ENCODE results near the gene VWCE. TPM values are rescaled to one million over a fixed set of nuclear protein-coding genes. Genes with fewer than 3 reads are reported as not detected.

VWCE gene
- total RNA-seq, 1 experiment from 2014 or later: not detected

DNA sequence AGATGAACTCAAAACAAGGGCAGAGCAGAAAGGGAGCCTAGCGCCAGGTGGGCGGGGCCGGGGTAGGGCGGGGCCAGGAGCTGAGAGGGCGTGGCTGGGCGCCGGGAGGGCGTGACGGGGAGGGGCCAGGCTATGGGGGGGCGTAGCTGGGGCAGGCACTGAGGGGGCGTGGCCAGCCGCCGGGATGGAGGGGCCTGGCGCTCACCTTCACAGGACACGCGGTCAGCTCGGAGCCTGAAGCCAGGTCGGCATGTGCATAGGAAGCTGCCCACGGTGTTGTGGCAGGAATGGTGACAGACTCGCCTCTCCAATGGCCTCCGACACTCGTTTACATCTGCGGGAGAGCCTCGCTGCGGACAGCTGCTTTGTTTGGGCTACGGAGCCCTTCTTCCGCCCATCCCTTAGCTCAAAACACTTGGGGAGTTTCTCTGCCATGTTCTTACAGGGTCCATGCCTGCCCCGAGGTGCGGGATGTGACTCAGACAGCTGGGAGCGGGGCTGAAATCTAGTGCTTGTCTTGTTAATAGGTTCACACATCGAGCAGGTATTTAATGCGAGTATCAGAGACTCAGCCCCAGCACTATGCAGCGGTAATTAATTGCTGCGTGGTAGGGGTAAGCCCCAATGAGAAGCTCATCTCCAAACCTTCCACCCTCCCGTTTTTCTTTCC, 13.4 kb downstream of the VWCE start:
- peak; percentile 54 for DNase-seq (ENCODE audit: low read depth)

DNA sequence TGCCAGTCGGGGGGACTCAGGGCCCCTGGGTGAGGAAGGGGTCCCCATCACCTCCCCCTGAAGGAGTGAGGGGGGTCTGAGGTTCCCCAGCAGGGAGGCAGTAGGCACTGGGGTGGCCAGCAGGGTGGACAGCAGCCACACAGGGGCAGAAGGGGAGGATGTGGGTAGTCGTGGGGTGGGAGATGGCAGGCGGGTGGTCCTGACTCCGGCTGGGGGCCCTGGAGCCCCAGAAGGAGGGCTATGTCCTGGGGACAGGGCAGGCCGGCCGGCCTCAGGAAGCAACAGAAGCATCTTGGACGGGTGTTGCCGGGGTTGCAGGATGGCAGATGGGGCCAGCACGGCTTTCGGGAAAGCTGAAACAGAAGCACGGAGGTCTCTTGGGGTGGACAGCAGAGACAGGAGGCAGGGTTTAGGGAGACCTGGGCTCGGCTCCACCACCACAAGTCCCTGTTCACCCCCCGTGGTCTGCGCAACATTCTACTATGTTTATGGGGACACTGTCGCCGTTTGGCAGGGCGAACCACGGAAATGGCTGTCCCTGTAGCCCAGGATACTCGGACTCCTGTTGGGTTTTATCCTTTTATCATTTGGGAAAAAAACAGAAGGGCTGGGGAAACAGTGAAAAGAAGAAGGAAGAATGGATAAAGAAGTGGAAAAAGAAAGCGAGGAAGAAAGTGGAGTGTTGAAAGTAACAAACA, 14.1 kb downstream of the VWCE start:
- DNase-seq (ENCODE audit: low read depth): no peak

DNA sequence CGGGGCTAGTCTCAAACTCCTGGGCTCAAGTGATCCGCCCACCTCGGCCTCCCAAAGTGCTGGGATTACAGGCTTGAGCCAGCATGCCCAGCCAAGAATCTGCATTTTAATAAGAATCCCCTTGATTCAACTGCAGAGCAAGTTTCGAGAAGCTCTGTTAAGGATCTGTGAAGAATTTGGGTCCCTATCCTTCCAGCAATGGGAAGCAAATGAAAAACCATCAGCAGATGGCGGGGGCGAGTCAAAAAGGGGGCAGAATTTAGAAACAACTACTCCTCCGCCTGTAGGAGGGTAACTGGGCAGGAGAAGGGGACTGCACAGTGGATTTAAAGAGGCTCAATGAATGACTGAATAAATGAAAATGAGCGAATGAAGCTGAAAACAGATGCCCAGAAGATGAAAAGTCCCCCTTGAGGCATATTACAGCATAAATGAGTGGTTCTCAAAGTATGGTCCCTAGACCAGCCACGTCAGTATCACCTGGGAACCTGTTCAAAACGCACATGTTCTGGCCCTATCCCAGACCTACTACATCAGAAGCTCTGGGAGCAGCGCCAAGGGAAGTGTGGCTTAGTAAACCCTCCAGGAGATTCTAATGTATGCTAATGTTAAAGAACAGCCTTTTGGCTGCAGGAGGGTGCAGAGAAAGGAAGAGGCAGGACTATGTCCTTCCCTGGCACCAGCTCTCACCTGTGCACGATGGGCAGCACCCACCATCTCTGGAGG, 15.0 kb downstream of the VWCE start:
- DNase-seq (ENCODE audit: low read depth): peak; percentile 21

DNA sequence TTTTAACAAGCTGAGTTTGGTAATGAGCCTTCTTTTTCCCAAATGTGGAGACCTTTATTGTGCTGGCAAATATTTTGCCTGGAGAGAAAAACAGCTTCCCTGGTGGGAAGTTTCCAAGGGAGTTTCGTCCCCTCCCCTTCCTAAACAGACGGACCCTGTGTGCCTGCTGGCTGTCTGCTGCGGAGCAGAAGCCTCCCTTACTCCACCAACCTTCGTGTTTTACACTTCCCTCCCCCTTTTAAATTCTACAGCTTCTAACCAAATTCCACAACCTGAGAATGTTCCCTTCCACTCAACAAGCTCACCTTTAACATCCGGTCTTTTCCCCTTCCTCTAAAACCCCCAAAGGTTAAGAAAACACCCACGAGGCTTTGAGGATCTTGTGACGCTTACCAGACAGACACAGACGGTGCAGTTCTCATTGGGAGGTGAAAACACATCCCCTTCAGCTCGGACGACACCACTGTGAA, 17.1 kb downstream of the VWCE start:
- no peak for DNase-seq (ENCODE audit: low read depth)

DNA sequence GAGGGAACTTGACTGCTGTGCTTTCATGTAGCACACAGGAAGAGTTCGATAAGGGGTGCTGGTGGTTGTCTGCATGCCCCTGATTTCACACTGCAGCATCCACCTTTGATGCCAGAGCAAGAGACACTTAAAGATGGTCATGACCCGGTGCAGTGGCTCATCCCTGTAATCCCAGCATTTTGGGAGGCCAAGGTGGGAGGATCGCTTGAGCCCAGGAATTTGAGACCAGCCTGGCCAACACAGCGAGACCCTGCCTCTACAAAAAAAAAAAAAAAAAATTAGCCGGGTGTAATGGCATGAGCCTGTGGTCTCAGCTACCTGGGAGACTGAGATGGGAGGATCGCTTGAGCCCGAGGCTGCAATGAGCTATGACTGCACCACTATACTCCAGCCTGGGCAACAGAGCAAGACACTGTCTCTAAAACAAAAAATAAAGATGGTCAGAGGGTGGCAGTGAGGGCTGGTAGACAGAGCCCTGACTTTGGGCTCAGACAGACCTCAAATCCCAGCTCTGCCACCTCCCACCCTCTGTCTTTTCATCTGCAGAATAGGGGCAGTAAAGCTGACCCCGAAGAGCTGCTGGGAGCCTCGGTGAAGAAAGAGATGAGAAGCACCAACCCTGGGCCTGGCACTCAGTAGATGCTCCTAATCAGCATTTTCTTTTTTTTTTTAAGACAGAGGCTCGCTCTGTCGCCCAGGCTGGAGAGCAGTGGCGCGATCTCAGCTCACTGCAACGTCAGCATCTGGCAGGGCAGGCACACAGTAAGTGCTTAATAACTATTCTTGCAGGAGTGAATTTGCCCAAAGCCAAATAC, 17.7 kb downstream of the VWCE start:
- no peak for DNase-seq (ENCODE audit: low read depth)

DNA sequence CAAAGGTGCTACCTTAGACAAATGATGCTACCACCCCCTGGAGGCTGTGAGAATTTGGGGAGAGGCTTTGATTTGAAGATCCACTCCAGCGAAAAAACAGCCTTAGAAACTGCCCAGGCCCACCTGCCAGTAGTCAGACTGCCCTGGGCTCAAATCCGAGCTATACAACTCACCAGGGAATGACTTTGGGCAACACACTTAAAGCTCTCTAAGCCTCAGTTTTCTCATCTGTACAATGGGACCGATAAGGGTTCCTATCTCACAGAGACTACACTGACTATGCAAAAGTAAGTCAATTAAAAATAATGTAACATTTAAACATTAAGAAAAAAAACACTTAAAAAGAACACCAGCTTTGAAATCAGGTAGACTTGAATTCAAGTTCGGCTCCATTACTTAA, 19.9 kb downstream of the VWCE start:
- no peak for DNase-seq (ENCODE audit: low read depth)

DNA sequence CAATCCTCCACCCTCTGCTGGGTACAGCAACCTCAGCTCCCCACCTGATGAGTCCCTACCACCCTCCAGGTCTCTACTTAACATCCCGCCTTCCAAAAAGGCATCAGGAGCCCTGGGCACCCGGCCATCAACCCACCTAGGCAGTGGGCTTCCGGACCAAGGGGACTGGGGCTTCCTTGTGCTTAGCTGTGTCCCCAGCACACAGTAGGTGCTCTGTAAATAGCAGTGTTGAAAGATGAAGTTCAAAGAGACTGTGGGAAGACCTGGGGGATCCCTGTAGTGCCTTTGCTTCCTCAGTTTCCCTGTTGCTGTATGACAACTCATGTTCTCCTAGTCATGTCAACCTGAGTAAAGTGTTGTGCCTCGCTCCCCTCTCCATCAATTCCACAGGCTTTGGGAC, 21.0 kb downstream of the VWCE start:
- no peak for DNase-seq (ENCODE audit: low read depth)

DNA sequence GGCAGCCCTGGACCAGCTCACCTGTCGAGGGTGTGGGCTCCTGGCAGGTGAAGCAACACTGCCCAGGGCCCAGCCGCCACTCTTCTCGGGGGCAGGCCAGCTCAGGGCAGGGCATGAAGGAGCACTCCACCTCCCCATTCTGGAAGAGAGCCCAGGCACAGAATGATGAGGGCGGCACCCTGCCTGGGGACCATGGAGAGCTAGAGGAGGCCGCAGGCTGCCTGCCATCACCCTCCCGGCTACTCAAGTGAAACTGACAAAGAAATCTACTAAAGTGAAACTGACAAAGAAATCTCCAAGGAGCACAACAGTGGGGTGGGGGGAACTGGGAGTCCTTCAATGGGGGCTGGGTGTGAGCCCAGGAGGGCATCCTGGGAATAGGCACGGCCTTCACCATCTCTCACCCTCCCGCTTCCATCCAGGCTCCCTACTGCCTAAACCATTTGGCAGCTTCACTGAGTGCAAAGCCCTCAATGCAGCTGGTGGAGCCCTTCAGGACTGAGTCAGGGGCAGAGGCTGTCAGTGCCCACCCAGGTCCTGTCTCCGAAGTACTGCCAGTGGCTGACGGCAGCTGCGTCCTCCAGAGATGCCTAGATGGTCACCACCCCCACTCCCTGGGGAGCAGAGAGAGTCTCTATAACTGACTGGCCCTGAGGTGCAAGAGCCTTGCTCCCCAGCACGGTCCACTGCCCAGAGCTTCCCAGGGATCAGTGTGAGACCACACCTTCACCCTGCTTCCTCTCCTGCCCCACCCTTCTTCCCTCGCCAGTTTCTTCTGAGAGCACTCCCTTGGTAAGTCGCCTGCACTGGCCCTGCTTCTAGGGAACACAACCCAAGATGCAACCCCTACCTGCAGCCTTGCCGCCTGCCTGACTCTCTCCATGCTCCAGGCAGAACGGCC, 21.7 kb downstream of the VWCE start:
- DNase-seq (ENCODE audit: low read depth): no peak

DNA sequence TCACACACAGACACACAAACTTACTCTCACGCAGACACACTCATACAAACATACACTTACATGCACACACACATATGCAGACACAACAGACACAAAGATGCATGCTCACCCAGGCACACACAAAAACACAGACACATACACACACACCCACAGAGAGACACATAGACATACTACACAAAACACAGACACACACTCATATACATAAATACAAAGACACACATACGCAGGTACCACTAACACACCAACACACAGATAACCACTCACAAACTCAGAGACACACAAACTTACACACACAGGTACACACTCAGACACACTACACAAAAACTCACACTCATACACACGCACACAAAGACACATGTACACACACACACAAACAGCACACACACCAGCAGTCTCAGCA, 22.4 kb downstream of the VWCE start:
- no peak for DNase-seq (ENCODE audit: low read depth)

DNA sequence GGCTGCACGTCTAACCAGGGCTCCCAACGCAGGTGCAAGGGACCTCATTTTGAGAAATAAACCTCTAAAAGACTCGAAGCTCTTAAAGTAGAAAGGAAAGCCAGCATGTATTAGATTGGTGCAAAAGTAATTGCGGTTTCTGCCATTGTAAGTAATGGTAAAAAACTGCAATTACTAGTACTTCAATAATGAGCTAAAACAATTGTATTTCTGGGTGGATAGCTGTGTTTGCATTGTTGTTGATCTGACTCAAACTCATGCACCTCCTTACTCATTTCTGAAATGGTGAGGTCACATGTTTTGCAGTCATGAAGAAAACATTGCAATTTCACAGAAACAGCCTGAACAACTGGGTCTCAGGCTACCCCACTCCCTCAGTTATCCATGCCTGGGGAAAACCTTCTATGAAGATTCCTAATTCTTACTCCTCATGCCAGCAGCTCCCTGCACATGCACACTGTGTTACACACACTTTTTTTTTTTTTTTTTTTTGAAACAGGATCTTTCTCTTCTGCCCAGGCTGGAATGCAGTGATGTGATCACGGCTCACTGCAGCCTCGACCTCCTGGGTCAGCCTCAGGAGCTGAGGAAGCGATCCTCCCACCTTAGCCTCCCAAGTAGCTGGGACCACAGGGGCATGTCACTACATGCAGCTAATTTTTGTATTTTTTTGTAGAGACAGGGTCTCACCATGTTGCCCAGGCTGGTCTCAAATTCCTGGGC, 24.6 kb downstream of the VWCE start:
- no peak for DNase-seq (ENCODE audit: low read depth)

DNA sequence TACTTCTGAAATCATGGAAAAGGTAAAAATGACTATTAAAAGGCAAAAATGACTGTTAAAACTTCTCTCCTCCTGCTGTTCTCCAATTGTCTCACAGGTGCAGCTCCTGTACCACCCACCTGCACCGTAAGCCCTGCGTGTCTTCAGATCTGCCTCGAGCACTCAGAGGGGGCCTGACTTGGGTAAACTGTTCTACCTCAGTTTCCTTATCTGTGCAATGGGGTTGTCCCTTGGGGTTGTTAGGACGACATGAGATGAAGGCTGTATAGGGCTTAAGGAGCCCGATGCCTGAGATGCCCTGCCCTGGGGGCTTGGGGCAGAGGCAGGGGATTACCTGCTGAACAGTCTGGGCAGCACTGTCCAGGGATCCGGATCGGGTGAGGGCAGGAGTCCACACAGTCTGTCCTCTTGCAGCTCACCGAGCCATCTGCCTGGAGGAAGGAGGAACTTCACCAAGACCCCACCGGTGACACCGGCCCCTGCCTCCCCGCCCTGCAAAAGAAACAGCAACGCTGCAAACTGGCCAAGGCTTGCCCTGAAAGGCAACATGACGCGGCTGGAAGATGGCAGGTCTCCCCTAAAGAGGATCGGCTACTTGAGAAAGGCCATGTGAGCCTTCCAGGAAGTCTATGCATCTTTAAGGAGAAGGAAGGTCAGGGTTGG, 26.4 kb downstream of the VWCE start:
- no peak for DNase-seq (ENCODE audit: low read depth)

DNA sequence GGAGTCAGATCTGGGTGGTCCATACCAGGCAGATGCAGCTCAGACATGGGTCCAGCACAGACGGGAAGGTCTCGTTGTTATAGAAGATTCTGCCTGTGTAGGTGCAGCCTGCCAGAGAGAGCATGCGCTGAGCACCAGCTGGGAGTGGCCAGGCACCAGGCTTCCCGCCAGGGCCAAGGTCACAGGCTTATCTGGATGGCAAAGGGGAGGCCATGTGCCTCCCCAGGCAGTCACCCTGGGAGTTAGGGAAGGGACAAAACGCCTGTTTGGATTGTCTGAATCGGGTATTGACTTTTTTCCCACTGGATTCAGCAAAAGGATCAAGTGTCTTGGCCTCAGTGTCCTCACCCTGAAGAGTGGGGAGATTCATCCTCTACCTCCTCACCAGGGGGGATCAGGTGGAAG, 27.7 kb downstream of the VWCE start:
- DNase-seq (ENCODE audit: low read depth): no peak

DNA sequence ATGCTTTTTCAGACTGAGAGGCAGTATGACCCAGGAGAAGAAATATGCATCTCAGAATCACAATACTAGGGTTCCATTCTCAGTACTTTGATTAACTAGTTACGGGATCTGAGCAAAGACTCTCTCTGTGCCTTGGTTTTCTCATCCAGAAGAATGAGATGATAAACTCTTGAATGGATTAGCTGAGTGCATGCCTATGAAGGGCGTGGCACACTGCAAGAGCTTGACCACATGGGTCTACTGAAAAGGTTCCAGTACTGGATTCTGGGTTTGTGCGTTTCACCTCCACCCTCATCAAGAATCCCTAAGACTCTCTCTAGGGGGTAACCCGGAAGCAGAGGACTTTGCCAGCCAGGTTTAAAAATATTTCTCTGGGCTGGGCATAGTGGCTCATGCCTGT, 28.5 kb downstream of the VWCE start:
- DNase-seq (ENCODE audit: low read depth): no peak

DNA sequence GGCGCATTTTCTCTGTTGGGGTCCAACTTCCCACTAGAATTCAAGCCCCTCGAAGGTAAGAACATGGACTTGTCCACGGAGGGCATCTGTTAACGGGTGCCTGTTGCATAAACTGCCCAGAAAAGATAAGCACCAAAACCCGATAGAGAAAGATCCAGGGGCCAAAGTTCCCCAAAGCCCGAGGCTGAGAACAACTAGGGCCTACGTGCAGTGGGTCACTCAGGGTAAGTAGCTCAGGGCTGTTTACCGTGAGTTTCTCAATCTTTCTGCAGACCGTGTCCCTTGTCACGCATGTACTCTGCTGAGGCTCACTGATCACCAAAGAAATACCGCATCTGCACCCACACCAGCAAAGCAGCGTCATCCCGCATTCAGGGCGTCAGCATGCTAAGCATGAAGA, 29.8 kb downstream of the VWCE start:
- no peak for DNase-seq (ENCODE audit: low read depth)

DNA sequence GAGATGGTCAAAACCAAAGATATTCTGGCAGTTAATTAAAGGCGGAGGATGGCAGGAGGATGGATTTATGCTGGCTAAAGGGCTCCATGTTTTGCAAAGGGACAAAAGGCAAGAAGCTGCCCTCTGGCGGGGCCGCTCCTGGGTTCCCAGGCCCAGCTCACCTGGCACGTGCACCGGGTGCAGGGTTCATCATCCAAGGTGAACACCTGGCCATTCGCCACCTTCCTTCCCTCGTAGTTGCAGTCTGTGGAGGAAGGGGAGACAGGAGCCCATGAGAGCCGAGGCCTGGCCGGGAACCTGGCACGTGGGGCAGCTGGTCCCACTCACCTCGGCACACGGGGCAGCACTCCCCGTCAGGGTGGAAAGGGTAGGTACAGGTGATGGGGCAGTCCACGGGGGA, 30.3 kb downstream of the VWCE start:
- DNase-seq (ENCODE audit: low read depth): no peak

DNA sequence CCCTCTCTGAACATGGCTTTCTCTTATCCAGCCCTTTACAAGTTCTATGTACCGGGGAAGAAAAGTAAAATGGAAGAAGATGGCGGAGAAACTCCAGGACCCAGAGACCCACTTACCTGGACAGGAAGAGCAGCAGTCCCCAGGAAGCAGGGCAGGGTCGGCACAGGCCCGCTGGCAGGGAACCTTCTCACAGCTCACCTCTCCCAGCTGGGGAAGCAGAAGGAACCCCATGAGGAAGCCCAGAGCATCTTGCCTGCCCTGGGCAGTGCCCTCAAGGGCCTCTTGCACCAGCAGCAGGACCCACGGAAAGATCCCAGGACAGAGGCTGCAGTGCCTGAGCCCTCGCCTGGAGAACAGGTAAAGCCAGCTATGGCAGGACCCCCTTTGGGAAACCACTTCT, 30.7 kb downstream of the VWCE start:
- no peak for DNase-seq (ENCODE audit: low read depth)

DNA sequence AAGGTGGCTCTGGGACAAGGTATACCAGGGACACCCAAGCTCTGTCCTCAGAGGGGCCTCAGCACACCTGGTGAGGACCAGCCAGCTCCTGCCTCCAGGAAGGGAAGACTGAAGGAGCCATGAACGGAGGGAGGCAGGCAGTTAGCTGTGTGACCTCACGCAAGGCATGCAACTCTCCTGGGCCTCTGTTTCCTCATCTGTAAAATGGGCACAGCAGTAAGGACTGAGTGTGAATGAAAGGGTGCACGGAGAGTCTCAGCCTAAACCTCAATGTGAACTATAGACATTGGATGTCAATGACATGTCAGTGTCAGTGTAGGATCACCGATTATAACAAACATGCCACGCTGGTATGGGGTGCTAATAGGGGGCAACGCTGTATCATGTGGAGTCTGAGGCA, 35.8 kb downstream of the VWCE start:
- DNase-seq (ENCODE audit: low read depth): no peak

DNA sequence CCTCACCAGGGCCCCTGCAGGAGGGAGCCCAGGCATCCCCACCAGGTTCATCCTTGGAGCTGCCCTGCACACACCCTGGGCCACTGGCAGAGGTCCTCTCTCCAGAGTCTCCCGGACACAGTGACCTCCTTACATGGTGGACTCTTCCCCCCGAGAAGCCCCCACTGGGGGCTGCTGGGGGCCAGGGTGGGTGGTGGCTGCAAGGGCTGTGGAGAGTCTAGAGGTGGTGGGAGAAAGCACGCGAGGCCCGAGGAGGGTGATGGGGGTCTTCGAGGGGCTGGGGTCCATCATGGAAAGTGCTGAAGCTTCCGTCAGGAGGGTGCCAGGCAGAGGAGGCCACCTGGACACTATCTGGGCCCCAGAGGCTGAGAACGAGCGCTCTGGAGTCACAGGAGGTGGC, 36.6 kb downstream of the VWCE start:
- DNase-seq (ENCODE audit: low read depth): no peak

DNA sequence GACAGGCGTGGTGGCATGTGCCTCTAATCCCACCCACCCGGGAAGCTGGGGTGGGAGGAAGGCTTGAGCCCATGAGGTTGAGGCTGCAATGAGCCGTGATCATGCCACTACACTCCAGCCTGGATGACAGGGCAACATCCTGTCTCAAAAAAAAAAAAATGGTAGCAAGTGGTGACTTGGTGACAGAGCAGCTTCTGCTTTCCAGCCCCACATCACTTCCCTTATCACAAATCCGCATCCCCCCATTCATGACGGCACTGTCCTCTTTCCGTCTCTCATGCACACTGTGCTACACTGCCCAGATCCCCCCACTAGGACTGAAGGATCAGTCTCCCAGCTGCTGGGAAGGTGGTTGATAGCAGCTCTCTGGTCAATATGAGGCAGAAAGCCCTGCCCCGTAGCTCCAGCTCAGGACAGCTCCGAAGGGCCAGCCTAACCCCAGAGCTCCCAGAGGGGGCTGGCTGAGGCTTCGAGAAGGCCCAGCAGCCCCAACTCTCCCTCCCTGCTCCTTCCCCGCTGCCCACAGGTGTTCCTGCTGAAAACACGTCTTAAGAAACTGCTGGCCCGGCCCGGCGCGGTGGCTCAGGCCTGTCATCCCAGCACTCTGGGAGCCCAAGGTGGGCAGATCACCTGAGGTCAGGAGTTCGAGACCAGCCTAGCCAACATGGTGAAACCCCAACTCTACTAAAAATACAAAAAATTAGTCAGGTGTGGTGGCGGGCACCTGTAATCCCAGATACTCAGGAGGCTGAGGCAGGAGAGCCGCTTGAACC, 38.2 kb downstream of the VWCE start:
- DNase-seq (ENCODE audit: low read depth): no peak

Measured in Daoy (cell line).